Urinary bladder (tissue), 4 donors: ENCODE data around the gene NEDD8. TPM values are rescaled to one million over a fixed set of nuclear protein-coding genes. Genes with fewer than 3 reads are reported as not detected.
"Not testable (repeated sequence)": the region's sequence is repeated elsewhere in the genome, so short reads cannot be mapped to it uniquely, and the experiment has no call there.

Source experiments
- DNase-seq: peaks from one replicate; pipeline ENCODE4 v3.0.0-alpha.2; 2015; ENCODE audit errors: extremely low spot score
- H3K27ac ChIP-seq: one replicate; pipeline ENCODE4 v1.5.1; 2013; ENCODE audit warnings: low read depth, mild to moderate bottlenecking, moderate library complexity
- H3K36me3 ChIP-seq: one replicate; pipeline ENCODE4 v1.6.1; 2013; ENCODE audit warnings: mild to moderate bottlenecking, moderate library complexity; ENCODE audit not compliant: insufficient read depth
- H3K4me1 ChIP-seq: one replicate; pipeline ENCODE4 v1.6.1; 2013; ENCODE audit warnings: mild to moderate bottlenecking, moderate library complexity; ENCODE audit not compliant: insufficient read depth
- H3K4me3 ChIP-seq: one replicate; pipeline ENCODE4 v1.5.1; 2013; ENCODE audit warnings: low read depth, low read length
- WGBS: extraction: QIAGEN DNeasy Blood & Tissue Kit; methylation state at CpG from one replicate; pipeline ENCODE4 v1.1.7; 2013; 5-methylcytosine and 5-hydroxymethylcytosine counted together
- polyA plus RNA-seq: library from polyadenylated mRNA; stranded (reverse); fragments of 200-250 nt; gene quantifications from one replicate; pipeline ENCODE4 v1.2.3, GENCODE V29; 2013
- total RNA-seq: library from RNA; depleted of rRNA; stranded (reverse); fragments of >200 nt; gene quantifications from one replicate; pipeline ENCODE4 v1.2.3, GENCODE V29; 2014
- donor health status: healthy with polysubstance abuse.
- donor health status: healthy.

Gene NEDD8
- total and polyA plus RNA-seq, 2 donors: 73.8 to 220 TPM

DNA sequence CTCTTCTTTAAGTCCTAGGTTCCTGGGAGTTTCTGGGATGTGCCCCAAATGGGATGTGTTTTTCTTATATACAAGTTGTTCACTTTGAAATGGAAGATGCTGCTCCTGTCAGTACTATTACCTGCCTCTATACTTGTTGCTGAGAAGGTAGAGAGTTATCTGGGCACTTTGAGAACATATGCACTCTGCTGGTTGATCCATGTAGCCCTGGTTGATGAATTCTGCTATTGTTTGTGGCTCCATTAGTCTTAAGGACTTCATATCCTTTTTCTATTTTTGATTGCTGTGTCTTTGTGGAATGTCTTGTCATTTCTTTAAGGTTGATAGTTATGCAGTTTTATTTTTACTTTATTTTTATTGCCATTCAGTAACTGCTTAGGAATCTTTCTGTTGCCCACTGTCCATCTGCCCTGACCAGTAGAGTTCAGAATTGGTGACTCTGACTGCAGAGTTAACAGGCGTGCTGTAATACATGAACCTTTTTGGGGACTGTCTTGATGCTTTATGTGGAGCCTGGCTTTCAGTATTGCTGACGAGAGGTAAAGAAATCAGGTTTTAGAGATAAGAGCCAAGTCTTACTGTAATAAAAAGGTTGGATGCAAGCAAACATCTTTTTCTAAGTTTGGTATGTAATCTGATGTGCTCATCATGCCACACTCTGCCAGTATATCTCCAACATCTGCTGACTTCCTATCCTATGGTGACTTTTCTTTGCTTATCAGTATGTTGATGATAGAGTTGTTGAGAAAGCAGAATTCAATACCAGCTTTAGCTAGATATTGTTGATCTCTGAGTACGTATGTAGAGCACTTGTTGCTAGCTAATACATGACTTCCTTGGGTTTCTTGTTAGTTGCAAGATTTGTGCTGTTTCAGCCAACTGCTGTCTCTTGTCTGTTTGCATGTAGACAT is 2.2 kb upstream of the NEDD8 start:
- no peak overlapping the region for H3K4me3 ChIP-seq
- DNase-seq: no peak
- no peak overlapping the region for H3K27ac ChIP-seq
- no peaks in the 10 kb centered on the region for H3K4me1 ChIP-seq
- 77% methylated on average over 3 of the region's 3 CpGs for WGBS
- peaks cover 3% of the 10 kb centered on the region for H3K36me3 ChIP-seq

DNA sequence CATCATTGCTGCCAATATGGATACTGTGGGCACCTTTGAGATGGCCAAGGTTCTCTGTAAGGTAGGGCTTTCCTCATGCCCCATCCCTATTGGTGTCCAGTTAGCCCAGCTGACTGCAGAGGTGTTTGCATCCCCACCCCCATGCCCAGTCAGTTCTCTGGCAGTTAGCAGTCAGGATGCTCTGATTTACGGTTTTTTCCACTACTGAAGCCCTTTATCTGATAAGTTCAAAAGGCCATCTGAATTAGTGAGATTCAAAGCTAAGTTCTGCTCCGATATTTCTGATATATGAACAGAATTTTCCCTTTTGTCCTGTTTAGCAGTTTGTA is 1.3 kb upstream of the NEDD8 start:
- Histone ChIP-seq H3K27ac (no peak overlapping the region), H3K4me3 (peak overlapping the region; percentile 92), H3K4me1 (no peaks in the 10 kb centered on the region), H3K36me3 (peaks cover under 1% of the 10 kb centered on the region)
- no peak for DNase-seq
- WGBS: 59% methylated on average over 2 of the region's 2 CpGs

DNA sequence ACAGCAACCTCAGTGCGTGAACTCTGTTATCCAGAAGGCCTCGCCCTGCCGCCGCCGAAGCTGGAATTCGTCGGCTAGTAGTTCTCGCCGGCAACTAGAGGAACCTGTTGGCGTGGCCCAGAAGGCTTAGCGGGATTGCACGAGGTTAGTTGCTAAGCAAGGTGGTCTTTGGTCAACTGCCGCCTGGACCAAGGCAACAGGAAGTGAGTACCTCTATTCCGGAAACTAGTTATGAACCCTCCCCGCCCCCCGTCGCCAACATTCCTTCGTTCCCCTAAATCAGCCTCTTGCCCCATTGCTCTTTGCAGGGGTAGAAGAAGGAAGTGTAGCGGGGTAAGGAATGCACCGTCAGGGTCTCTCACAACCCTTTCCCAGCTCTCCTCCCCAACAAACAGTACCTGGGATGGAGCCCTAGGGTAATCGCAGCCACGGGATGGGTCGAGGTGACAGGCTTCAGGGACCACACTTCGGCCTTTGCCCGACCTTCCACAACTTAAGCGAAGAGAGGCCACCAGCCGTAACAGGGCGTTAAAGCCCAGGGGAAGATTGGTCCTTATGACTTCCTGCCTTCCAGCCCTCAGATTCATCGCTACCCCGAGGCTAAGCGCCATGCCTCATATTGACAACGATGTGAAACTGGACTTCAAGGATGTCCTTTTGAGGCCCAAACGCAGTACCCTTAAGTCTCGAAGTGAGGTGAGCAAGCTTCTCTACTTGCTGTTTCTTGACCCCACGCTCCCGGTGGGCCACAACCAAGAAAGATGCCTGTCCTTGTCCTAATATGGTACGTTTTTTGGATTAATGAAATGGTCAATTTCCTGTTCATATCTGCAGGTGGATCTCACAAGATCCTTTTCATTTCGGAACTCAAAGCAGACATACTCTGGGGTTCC is 724 bp upstream of the NEDD8 start, which contains the start of gene GMPR2:
TSS of gene GMPR2 (plus strand) at position 285 of the 893 bp plus-strand sequence. CDS start at position 610, 325 bp downstream.
- no peaks in the 10 kb centered on the region for H3K36me3 ChIP-seq
- H3K27ac ChIP-seq: peak within 1 kb of the TSS; percentile 77
- WGBS: 3% methylated on average over 38 of the region's 38 CpGs
- DNase-seq: no peak
- H3K4me1 ChIP-seq: no peaks in the 10 kb centered on the region
- H3K4me3 ChIP-seq: peak within 1 kb of the TSS; percentile 92

DNA sequence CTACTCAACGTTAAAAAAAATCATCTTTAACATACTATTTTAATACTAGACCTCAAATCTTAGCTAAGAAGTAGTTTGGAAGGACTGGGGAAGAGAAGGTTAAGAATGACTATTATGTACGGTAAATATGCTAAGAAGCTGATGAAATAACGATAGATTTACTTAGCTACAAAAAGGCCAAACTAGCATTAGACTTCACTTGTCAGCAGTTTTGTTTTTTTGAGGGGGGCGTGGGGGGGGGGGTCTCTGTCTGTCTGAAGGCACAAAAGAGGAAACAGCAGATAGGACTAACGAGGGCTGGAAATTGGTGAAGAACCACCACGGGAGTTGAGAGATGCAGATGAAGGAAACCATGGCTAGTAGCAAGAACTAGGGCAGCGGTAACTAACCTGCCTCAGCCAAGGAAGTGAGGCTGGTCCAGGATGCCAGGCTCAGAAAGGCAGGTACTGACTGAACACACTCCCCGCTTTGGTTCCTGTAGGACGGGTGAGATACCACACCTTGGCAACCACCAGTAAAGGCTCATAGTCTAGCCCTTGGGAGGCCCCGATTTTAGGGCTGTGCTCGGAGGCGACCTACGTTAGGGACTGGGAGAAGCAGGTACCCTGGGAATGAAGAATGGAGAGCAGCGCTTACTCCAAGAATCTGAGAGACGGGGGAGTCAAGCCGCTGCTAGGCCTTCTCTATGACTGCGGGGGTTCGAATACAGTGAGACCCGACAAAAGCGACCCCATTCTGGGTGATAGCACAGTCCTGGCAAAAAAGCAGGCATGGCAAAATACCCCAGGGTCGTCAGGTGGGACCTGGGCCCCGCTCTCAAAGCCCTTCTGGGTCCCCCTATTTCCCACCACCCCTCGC is 675 bp downstream of the NEDD8 start:
- WGBS: 11% methylated on average over 23 of the region's 23 CpGs
- peak overlapping the region; percentile 92 for H3K4me3 ChIP-seq
- DNase-seq: no peak
- H3K27ac ChIP-seq: peak overlapping the region; percentile 53
- no peaks in the 10 kb centered on the region for H3K36me3 ChIP-seq
- H3K4me1 ChIP-seq: no peaks in the 10 kb centered on the region

DNA sequence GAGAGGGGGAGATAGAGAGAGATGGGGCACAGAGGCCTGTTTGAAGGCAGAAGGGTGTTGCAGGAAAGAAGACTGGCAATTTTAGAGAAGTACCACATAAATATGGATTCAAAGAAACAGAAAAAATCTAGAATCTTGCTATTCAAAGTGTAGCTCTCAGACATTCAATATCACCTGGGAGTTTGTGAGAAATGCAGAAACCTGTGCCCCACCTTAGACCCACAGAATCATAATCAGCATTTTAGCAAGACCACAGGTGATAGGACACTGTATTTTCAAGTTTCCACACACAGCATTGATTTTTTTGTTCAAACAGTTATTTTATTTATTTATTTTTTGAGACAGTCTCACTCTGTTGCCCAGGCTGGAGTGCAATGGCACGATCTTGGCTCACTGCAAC is 3.3 kb downstream of the NEDD8 start:
- no peak overlapping the region for H3K4me3 ChIP-seq
- H3K36me3 ChIP-seq: no peaks in the 10 kb centered on the region
- no peak overlapping the region for H3K27ac ChIP-seq
- 78% methylated on average over 1 of the region's 1 CpG for WGBS
- DNase-seq: no peak
- no peaks in the 10 kb centered on the region for H3K4me1 ChIP-seq

DNA sequence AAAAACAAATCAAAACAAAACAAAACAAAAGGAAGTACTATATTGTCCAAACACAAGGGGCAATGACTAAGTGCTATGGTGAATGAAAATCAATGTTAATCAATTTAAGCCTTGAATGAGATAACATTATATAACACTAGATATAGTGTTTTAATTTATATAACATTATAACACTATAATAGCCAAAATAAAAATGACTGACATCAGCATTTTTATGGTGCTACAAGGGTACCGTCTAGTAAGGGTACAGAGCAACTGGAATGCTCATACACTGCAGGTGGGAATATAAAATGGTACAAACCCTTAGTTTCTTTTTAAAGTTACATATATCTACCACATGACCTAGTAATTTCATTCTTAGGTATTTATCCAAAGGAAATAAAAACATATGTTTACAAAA is 5.7 kb downstream of the NEDD8 start:
- no peaks in the 10 kb centered on the region for H3K4me1 ChIP-seq
- H3K27ac ChIP-seq: no peak overlapping the region
- 74% methylated on average over 1 of the region's 1 CpG for WGBS
- no peak overlapping the region for H3K4me3 ChIP-seq
- no peaks in the 10 kb centered on the region for H3K36me3 ChIP-seq
- DNase-seq: no peak

DNA sequence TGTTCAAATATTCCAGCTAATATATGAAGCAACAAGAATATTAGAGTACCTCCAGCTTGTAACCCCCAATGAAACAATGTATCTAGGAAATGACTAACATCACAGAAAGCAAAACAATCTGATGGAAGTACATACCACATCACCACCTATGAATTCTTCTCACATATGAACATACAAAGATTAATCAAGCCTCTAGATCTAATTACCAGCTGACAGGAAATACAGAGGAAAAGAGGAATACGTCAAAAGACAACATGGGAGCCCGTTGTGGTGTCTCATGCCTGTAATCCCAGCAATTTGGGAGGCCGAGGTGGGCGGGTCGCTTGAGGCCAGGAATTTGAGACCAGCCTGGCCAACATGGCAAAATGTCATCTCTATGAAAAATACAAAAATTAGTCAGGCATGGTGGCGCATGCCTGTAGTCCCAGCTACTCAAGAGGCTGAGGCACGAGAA is 7.5 kb downstream of the NEDD8 start:
- Histone ChIP-seq H3K4me3 (no peak overlapping the region), H3K4me1 (no peaks in the 10 kb centered on the region), H3K36me3 (no peaks in the 10 kb centered on the region), H3K27ac (no peak overlapping the region)
- DNase-seq: no peak
- 90% methylated on average over 7 of the region's 7 CpGs for WGBS

DNA sequence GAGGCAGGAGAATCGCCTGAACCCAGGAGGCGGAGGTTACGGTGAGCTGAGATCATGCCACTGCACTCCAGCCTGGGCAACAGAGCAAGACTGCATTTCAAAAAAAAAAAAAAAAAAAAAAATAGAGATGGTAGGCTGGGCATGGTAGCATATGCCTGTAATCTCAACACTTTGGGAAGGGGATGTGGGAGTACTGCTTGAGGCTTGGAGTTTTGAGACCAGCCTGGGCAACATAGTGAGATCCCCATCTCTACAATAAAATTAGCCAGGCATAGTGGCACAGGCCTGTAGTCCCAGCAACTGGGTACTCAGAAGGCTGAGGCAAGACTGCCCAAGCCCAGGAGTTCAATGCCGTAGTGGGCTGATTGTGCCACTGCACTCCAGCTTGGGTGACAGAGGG is 9.2 kb downstream of the NEDD8 start:
- DNase-seq, H3K4me3 ChIP-seq, H3K27ac ChIP-seq, H3K4me1 ChIP-seq, H3K36me3 ChIP-seq: not testable (repeated sequence)
- WGBS: 95% methylated on average over 4 of the region's 4 CpGs

DNA sequence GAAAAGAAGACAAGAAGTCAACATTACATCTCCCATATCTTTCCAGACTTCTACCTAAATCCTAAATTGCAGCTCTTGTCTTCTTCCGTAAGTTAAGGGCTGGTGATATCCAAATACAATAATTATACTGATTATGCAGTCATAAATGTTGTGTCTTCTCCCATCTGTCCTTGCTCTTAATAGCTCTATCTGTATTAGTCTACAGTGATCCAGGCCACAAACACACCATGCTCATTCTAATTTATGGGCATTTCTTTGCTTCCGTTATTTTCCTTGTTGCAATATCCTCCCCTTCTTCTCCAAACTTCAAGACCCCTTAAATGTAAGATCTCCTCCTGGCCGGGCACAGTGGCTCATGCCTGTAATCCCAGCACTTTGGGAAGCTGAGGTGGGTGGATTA is 12.6 kb downstream of the NEDD8 start:
- no peak for DNase-seq
- H3K27ac ChIP-seq: no peak overlapping the region
- WGBS: 58% methylated on average over 3 of the region's 3 CpGs

DNA sequence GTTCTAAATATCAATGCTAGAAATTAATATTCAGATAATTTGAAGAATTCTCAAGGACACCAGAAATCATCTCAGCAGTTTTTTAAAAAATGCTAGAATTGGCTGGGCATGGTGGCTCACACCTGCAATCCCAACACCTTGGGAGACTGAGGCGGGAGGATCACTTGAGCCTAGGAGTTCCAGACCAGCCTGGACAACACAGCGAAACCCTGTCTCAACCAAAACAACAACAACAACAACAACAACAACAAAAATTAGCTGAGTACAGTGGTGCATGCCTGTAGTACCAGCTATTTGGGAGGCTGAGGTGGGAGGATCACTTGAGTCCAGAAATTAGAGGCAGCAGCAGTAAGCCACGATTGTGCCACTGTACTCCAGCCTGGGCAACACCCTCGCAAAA is 13.1 kb downstream of the NEDD8 start:
- 92% methylated on average over 4 of the region's 4 CpGs for whole genome bisulfite sequencing
- Histone ChIP-seq H3K4me3 (no peak overlapping the region), H3K27ac (no peak overlapping the region), H3K4me1 (no peaks in the 10 kb centered on the region), H3K36me3 (no peaks in the 10 kb centered on the region)
- DNase-seq: no peak

More for the DNA sequence above, 12.6 kb downstream of the NEDD8 start:
- no peaks in the 10 kb centered on the region for H3K4me1 ChIP-seq
- no peaks in the 10 kb centered on the region for H3K36me3 ChIP-seq
- no peak overlapping the region for H3K4me3 ChIP-seq

DNA sequence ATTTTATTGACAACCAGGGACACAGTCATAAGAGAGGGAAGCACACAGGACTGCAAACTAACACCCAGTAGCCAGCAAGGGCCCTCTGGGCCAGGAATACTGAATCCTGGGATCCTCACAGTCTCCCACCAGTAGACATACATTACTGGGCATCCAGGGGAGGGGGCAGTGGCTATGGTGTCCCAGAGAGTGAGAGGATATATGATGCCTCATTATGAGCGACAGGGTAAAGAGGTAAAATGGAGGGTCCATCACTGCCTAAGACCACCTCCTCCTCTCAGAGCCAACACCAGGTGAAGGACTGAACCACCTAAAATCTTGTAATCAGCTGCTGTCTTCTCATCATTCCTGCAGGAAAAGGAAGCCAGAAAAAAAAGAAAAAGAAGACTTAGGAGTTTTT is 15.3 kb downstream of the NEDD8 start:
- WGBS: 98% methylated on average over 1 of the region's 1 CpG
- not testable (repeated sequence) for DNase-seq, H3K4me3 ChIP-seq, H3K4me1 ChIP-seq, H3K36me3 ChIP-seq, H3K27ac ChIP-seq

DNA sequence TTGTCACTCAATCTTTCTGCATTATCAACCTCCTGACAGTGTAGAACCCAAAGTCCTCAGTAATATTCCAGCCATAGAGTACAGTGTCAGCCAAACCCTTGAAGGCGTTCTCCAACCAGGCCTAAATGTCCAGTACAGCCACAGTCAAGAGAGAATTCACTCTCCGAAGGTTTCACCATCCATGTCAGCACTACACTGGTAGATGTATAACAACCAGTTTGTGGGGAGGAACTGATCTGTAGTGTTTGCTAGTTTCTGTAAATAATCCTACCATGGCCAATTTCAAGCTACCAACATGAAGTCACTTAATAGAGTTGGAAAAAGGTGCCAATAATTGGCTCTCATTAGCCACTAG is 15.8 kb downstream of the NEDD8 start:
- H3K4me1 ChIP-seq: no peaks in the 10 kb centered on the region
- H3K27ac ChIP-seq: no peak overlapping the region
- H3K4me3 ChIP-seq: no peak overlapping the region
- 90% methylated on average over 2 of the region's 2 CpGs for WGBS
- no peak for DNase-seq
- H3K36me3 ChIP-seq: no peaks in the 10 kb centered on the region
